COLO668 (cell line): ENCODE data around the gene CPAMD8.

Experiments
- DNase-seq: peaks from one replicate; lab custom pipeline; 2025; ENCODE audit not compliant: unreplicated experiment; lab: John Stamatoyannopoulos, UW

CPAMD8 gene

GRCh38 chr19:16921766-16922591 is 104.6 kb downstream of the CPAMD8 start:
- no peak for DNase-seq

- DNase-seq = no peak
These were observed 105.6 kb downstream of the CPAMD8 start for GRCh38 chr19:16920816-16921529.

GRCh38 chr19:16919496-16919895 is 107.1 kb downstream of the CPAMD8 start:
- DNase-seq = no peak

GRCh38 chr19:16917401-16917800 is 109.2 kb downstream of the CPAMD8 start:
- DNase-seq = no peak

- no peak for DNase-seq
These were observed 110.9 kb downstream of the CPAMD8 start for GRCh38 chr19:16915734-16916133.

- no peak for DNase-seq
These were observed 111.5 kb downstream of the CPAMD8 start for GRCh38 chr19:16915135-16915534.

GRCh38 chr19:16914421-16914820 is 112.2 kb downstream of the CPAMD8 start:
- no peak for DNase-seq

GRCh38 chr19:16912780-16913179 is 113.8 kb downstream of the CPAMD8 start:
- DNase-seq = no peak

GRCh38 chr19:16911046-16911445 is 115.6 kb downstream of the CPAMD8 start:
- DNase-seq = no peak

GRCh38 chr19:16908759-16909158 is 117.9 kb downstream of the CPAMD8 start:
- no peak for DNase-seq

- DNase-seq = no peak
These were observed 122.0 kb downstream of the CPAMD8 start for GRCh38 chr19:16904599-16904998.

GRCh38 chr19:16903347-16903746 is 123.3 kb downstream of the CPAMD8 start:
- no peak for DNase-seq

GRCh38 chr19:16902545-16902944 is 124.1 kb downstream of the CPAMD8 start:
- DNase-seq = no peak

GRCh38 chr19:16901491-16902175 is 125.0 kb downstream of the CPAMD8 start:
- no peak for DNase-seq

- DNase-seq = peak; percentile 9
These were observed 127.0 kb downstream of the CPAMD8 start for GRCh38 chr19:16899566-16900075.

- no peak for DNase-seq
These were observed 128.1 kb downstream of the CPAMD8 start for GRCh38 chr19:16898361-16899015.

GRCh38 chr19:16897856-16898161 is 128.8 kb downstream of the CPAMD8 start:
- no peak for DNase-seq

- peak; percentile 11 for DNase-seq
These were observed 129.4 kb downstream of the CPAMD8 start for GRCh38 chr19:16897029-16897855.

GRCh38 chr19:16896146-16897028 is 130.2 kb downstream of the CPAMD8 start:
- no peak for DNase-seq
